GM23338 (cell line): ENCODE results near the gene BPI. TPM values are rescaled to one million over a fixed set of nuclear protein-coding genes. Genes with fewer than 3 reads are reported as not detected.

Source experiments
- ATAC-seq: fragments of 200-7000 bp; cut with Tn5 transposase; 3 replicates; pipeline ENCODE4 v1.9.1; 2020
- DNase-seq: peaks from one replicate; pipeline ENCODE4 v3.0.0-alpha.2; 2015; ENCODE audit warnings: low spot score
- H2AFZ ChIP-seq: fragments of 200-600 bp; sonication (generic); 2 replicates; pipeline ENCODE4 v1.8.0; 2016; ENCODE audit warnings: antibody characterized with exemption, mild to moderate bottlenecking, moderate library complexity
- H3F3A ChIP-seq: fragments of 200-600 bp; sonication (generic); replicated peaks from 2 replicates; pipeline ENCODE4 v1.8.0; 2017; ENCODE audit warnings: antibody characterized with exemption, mixed run types, low read depth
- H3K27ac ChIP-seq: fragments of 200-600 bp; sonication (generic); 2 replicates; pipeline ENCODE4 v1.6.1; 2016; ENCODE audit warnings: low read depth
- H3K27me3 ChIP-seq: fragments of 200-600 bp; sonication (generic); 2 replicates; pipeline ENCODE4 v1.8.0; 2016; ENCODE audit warnings: mild to moderate bottlenecking, mixed run types, moderate library complexity; ENCODE audit not compliant: insufficient read depth
- H3K36me3 ChIP-seq: fragments of 200-600 bp; sonication (generic); 2 replicates; pipeline ENCODE4 v1.8.0; 2016; ENCODE audit warnings: mild to moderate bottlenecking; ENCODE audit not compliant: insufficient read depth
- H3K4me1 ChIP-seq: fragments of 200-600 bp; sonication (generic); 2 replicates; pipeline ENCODE4 v1.8.0; 2016; ENCODE audit warnings: mild to moderate bottlenecking, moderate library complexity; ENCODE audit not compliant: insufficient read depth
- H3K4me2 ChIP-seq: fragments of 200-600 bp; sonication (generic); 2 replicates; pipeline ENCODE4 v1.7.1; 2017; ENCODE audit warnings: mixed run types
- H3K4me3 ChIP-seq: fragments of 200-600 bp; sonication (generic); 2 replicates; pipeline ENCODE4 v1.6.1; 2016; ENCODE audit warnings: mixed run types
- H3K79me2 ChIP-seq: fragments of 200-600 bp; sonication (generic); replicated peaks from 2 replicates; pipeline ENCODE4 v1.8.0; 2017; ENCODE audit warnings: mild to moderate bottlenecking; ENCODE audit not compliant: insufficient read depth
- H3K9me2 ChIP-seq: fragments of 200-600 bp; sonication (generic); 2 replicates; pipeline ENCODE4 v1.8.0; 2017; ENCODE audit not compliant: insufficient read depth
- H4K20me1 ChIP-seq: fragments of 200-600 bp; sonication (generic); replicated peaks from 2 replicates; pipeline ENCODE4 v1.8.0; 2017; ENCODE audit warnings: mild to moderate bottlenecking; ENCODE audit not compliant: insufficient read depth
- H3K27ac Mint-ChIP-seq: 2 replicates; pipeline ENCODE4 v1.8.0; 2020; ENCODE audit warnings: inconsistent platforms, mild to moderate bottlenecking, moderate library complexity, mixed read lengths
- H3K27me3 Mint-ChIP-seq: 3 replicates; pipeline ENCODE4 v1.8.0; 2022; ENCODE audit warnings: low read depth, mild to moderate bottlenecking, moderate library complexity, mixed read lengths, inconsistent platforms; ENCODE audit not compliant: insufficient read depth, poor library complexity
- H3K36me3 Mint-ChIP-seq: 3 replicates; pipeline ENCODE4 v1.8.0; 2021; ENCODE audit warnings: low read depth, mild to moderate bottlenecking, inconsistent platforms, moderate library complexity, mixed read lengths
- H3K4me1 Mint-ChIP-seq: 3 replicates; pipeline ENCODE4 v1.8.0; 2020; ENCODE audit warnings: mild to moderate bottlenecking, inconsistent platforms, mixed read lengths
- H3K4me3 Mint-ChIP-seq: 3 replicates; pipeline ENCODE4 v1.8.0; 2021; ENCODE audit warnings: moderate library complexity, mild to moderate bottlenecking, inconsistent platforms, mixed read lengths
- H3K9me3 Mint-ChIP-seq: 3 replicates; pipeline ENCODE4 v1.8.0; 2020; ENCODE audit warnings: moderate library complexity, mild to moderate bottlenecking, inconsistent platforms, mixed read lengths
- EZH2 ChIP-seq: fragments of 200-600 bp; sonication (generic); IDR thresholded peaks from one replicate; pipeline ENCODE4 v1.8.0; 2017; ENCODE audit warnings: antibody characterized with exemption, mild to moderate bottlenecking, low read depth; ENCODE audit not compliant: unreplicated experiment
- EZH2phosphoT487 ChIP-seq: fragments of 200-600 bp; sonication (generic); IDR thresholded peaks from one replicate; pipeline ENCODE4 v1.8.1; 2018; ENCODE audit warnings: antibody characterized with exemption; ENCODE audit not compliant: unreplicated experiment
- REST ChIP-seq: IDR thresholded peaks from one replicate; pipeline ENCODE4 v1.6.1; 2018; ENCODE audit warnings: antibody characterized with exemption; ENCODE audit not compliant: unreplicated experiment
- ZNF114 ChIP-seq: fragments of 250-450 bp; sonication (Bioruptor Pico); IDR thresholded peaks from 2 replicates; pipeline ENCODE4 v1.5.0; 2020; ENCODE audit warnings: mild to moderate bottlenecking, moderate library complexity
- ZNF331 ChIP-seq: fragments of 250-450 bp; sonication (Bioruptor Pico); IDR thresholded peaks from 2 replicates; pipeline ENCODE4 v1.5.0; 2020; ENCODE audit warnings: low read depth, mild to moderate bottlenecking, moderate library complexity
- polyA plus RNA-seq: library from polyadenylated mRNA; unstranded; fragments of >200 nt; fragmentation: Nextera tagmentation; extraction: Ambion mirVana; gene quantifications from 2 replicates; pipeline ENCODE4 v1.2.1, GENCODE V29; 2016
- total RNA-seq: library from RNA; depleted of rRNA; stranded (reverse); fragments of >200 nt; shearing (Covaris generic); gene quantifications from 2 replicates; pipeline ENCODE4 v1.2.3, GENCODE V29; 2014
- TF ChIP-seq, protein P1 (sequence below): IDR thresholded peaks from 2 replicates; pipeline ENCODE4 v1.6.1; 2016; ENCODE audit warnings: antibody characterized with exemption

The BPI gene
- total and polyA plus RNA-seq, 2 experiments from 2014 or later, result not detected

GRCh38 chr20:38305541-38305940 is 1.6 kb downstream of the BPI start:
- Histone ChIP-seq H2AFZ (no peak overlapping the region), H3K4me1 (no peaks in the 10 kb centered on the region), H3K36me3 (no peaks in the 10 kb centered on the region), H3K27ac (no peak overlapping the region), H3K79me2 (no peaks in the 10 kb centered on the region), H3K4me3 (no peak overlapping the region), H3K9me2 (no peaks in the 10 kb centered on the region), H3F3A (no peaks in the 10 kb centered on the region), H4K20me1 (no peaks in the 10 kb centered on the region), H3K4me2 (no peak overlapping the region), H3K27me3 (no peaks in the 10 kb centered on the region)
- H3K27me3 Mint-ChIP-seq, result no peaks in the 10 kb centered on the region
- ATAC-seq (no peak), DNase-seq (no peak)
- no peaks in the 10 kb centered on the region for H3K36me3 Mint-ChIP-seq
- no peaks in the 10 kb centered on the region for H3K9me3 Mint-ChIP-seq
- peaks cover under 1% of the 10 kb centered on the region; the same call in 2 of the 3 replicates for H3K4me1 Mint-ChIP-seq
- no peak overlapping the region for H3K4me3 Mint-ChIP-seq
- TF ChIP-seq ZNF331 (no peak), REST (no peak), ZNF114 (CRISPR knock-in tag) (no peak), EZH2phosphoT487 (no peak), EZH2 (no peak)
- no peak overlapping the region for H3K27ac Mint-ChIP-seq

GRCh38 chr20:38306379-38306778 is 2.4 kb downstream of the BPI start:
- DNase-seq (no peak), ATAC-seq (no peak)
- Mint-ChIP-seq H3K27ac (no peak overlapping the region), H3K27me3 (no peaks in the 10 kb centered on the region), H3K36me3 (no peaks in the 10 kb centered on the region), H3K4me3 (no peak overlapping the region), H3K4me1 (no peaks in the 10 kb centered on the region), H3K9me3 (no peaks in the 10 kb centered on the region)
- Histone ChIP-seq H3K4me3 (no peak overlapping the region), H3K4me2 (no peak overlapping the region), H4K20me1 (no peaks in the 10 kb centered on the region), H3K4me1 (no peaks in the 10 kb centered on the region), H3K27me3 (no peaks in the 10 kb centered on the region), H3K9me2 (no peaks in the 10 kb centered on the region), H3K79me2 (no peaks in the 10 kb centered on the region), H3F3A (no peaks in the 10 kb centered on the region), H2AFZ (no peak overlapping the region), H3K27ac (no peak overlapping the region), H3K36me3 (no peaks in the 10 kb centered on the region)
- TF ChIP-seq, protein P1, sequence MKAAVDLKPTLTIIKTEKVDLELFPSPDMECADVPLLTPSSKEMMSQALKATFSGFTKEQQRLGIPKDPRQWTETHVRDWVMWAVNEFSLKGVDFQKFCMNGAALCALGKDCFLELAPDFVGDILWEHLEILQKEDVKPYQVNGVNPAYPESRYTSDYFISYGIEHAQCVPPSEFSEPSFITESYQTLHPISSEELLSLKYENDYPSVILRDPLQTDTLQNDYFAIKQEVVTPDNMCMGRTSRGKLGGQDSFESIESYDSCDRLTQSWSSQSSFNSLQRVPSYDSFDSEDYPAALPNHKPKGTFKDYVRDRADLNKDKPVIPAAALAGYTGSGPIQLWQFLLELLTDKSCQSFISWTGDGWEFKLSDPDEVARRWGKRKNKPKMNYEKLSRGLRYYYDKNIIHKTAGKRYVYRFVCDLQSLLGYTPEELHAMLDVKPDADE, result no peak
- TF ChIP-seq ZNF331, result no peak
